Measurements from ENCODE around the gene SYNE1. TPM values are rescaled to one million over a fixed set of nuclear protein-coding genes. Genes with fewer than 3 reads are reported as not detected.
"Not testable (repeated sequence)": the region's sequence is repeated elsewhere in the genome, so short reads cannot be mapped to it uniquely, and the experiment has no call there.

The SYNE1 gene
- total RNA-seq, 3 donors from 2014 or later: 16.8 to 78.6 (median 22.3) TPM

GRCh38 chr6:152540381-152540780, 96.8 kb downstream of the SYNE1 start:
- intact Hi-C loops (cut with DNase I, micrococcal nuclease): no loop called here
- H3K36me3 ChIP-seq (ENCODE audit: low read depth): no peaks in the 10 kb centered on the region
- no peaks in the 10 kb centered on the region for H3K9me3 ChIP-seq
- no peak for DNase-seq
- H3K4me1 ChIP-seq (ENCODE audit: low read depth): no peaks in the 10 kb centered on the region
- H3K4me3 ChIP-seq: no peak overlapping the region
- no peak for ATAC-seq
- TF ChIP-seq, protein P1, sequence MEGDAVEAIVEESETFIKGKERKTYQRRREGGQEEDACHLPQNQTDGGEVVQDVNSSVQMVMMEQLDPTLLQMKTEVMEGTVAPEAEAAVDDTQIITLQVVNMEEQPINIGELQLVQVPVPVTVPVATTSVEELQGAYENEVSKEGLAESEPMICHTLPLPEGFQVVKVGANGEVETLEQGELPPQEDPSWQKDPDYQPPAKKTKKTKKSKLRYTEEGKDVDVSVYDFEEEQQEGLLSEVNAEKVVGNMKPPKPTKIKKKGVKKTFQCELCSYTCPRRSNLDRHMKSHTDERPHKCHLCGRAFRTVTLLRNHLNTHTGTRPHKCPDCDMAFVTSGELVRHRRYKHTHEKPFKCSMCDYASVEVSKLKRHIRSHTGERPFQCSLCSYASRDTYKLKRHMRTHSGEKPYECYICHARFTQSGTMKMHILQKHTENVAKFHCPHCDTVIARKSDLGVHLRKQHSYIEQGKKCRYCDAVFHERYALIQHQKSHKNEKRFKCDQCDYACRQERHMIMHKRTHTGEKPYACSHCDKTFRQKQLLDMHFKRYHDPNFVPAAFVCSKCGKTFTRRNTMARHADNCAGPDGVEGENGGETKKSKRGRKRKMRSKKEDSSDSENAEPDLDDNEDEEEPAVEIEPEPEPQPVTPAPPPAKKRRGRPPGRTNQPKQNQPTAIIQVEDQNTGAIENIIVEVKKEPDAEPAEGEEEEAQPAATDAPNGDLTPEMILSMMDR (IDR thresholded peaks at IDR 0.05): no peak

- intact Hi-C loops (cut with DNase I, micrococcal nuclease): no loop called here
- ATAC-seq: no peak
- TF ChIP-seq, protein P1 (IDR thresholded peaks at IDR 0.05): no peak
- Histone ChIP-seq H3K4me1 (ENCODE audit: low read depth) (no peaks in the 10 kb centered on the region), H3K4me3 (no peak overlapping the region), H3K9me3 (no peaks in the 10 kb centered on the region), H3K36me3 (ENCODE audit: low read depth) (no peaks in the 10 kb centered on the region)
- no peak for DNase-seq
Observed at GRCh38 chr6:152534541-152534940, 102.6 kb downstream of the SYNE1 start.

DNA sequence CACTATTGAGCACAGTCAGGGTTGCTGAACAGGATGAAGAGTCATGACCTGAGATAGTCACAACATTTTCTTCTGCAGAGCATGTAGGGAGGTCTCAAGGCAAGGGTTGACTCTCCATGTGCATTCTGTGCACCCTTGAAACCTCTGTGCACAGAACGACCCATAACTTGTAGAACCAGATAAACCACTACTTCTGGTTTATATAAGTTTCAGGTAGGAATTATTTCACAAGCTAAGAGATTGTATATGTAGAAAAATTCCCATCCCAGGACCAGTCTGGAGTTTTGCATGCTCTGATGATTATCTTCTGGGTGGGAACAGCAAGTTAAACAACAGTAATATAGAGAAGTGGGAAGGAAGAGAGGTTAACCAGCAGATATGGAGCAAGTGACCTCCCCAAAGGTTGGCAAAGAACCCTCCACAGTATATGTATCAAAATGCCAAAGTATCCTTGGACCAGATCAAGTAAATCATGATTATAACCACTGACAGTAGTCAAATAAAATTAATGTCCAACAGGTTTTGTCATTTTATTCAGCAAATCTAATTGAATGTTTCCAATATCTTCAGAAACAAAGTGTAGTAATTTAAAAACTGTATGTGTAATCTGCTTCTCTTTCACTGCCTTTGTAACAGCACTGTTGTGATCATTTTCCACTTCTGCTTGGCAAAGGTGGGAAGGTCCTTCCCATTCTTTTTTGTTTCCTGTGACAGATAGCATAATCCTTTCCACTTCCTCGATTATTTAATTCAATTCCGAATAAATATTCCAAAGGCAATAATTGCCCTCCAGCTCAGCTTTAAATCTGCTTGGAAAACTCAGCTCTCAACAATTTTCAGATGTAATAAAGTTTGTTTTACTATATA, 104.4 kb downstream of the SYNE1 start:
- no peak overlapping the region for H3K4me3 ChIP-seq
- no peaks in the 10 kb centered on the region for H3K36me3 ChIP-seq (ENCODE audit: low read depth)
- H3K9me3 ChIP-seq: no peaks in the 10 kb centered on the region
- TF ChIP-seq, protein P1 (IDR thresholded peaks at IDR 0.05): no peak
- DNase-seq (no peak), ATAC-seq (no peak)
- no peaks in the 10 kb centered on the region for H3K4me1 ChIP-seq (ENCODE audit: low read depth)
- intact Hi-C loops (cut with DNase I, micrococcal nuclease): no loop called here

DNA sequence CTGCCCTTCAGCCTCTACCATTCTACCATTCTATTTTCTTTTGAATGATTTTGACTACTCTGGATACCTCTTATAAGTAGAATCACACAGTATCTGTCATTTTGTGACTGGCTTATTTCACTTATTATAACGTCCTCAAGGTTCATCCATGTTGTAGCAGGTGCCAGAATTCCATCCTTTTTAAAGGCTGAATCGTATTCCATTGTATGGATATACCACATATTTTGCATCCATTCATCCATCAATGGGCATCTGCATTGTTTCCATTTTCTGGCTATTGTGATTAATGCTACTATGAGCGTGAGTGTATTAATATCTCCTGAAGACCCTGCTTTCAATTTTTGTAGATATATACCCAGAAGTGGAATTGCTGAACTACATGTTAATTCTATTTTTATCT, 105.5 kb downstream of the SYNE1 start:
- ATAC-seq (no peak), DNase-seq (no peak)
- TF ChIP-seq, protein P1 (IDR thresholded peaks at IDR 0.05): no peak
- no peaks in the 10 kb centered on the region for H3K36me3 ChIP-seq (ENCODE audit: low read depth)
- H3K4me3 ChIP-seq: no peak overlapping the region
- H3K4me1 ChIP-seq (ENCODE audit: low read depth): no peaks in the 10 kb centered on the region
- intact Hi-C loops (cut with DNase I, micrococcal nuclease): no loop called here
- H3K9me3 ChIP-seq: no peaks in the 10 kb centered on the region

- ATAC-seq: no peak
- Histone ChIP-seq H3K9me3 (no peaks in the 10 kb centered on the region), H3K4me3 (no peak overlapping the region), H3K4me1 (ENCODE audit: low read depth) (no peaks in the 10 kb centered on the region), H3K36me3 (ENCODE audit: low read depth) (no peaks in the 10 kb centered on the region)
- TF ChIP-seq, protein P1 (IDR thresholded peaks at IDR 0.05): no peak
- DNase-seq: no peak
- intact Hi-C loops (cut with DNase I, micrococcal nuclease): no loop called here
Observed at GRCh38 chr6:152529369-152529768, 107.8 kb downstream of the SYNE1 start.

DNA sequence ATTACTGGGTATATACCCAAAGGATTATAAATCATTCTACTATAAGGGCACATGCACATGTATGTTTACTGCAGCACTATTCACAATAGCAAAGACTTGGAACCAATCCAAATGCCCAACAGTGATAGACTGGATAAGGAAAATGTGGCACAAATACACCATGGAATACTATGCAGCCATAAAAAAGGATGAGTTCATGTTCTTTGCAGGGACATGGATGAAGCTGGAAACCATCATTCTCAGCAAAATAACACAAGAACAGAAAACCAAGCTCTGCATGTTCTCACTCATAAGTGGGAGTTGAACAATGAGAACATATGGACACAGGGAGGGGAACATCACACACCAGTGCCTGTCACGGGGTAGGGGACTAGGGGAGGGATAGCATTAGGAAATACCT, 123.0 kb downstream of the SYNE1 start:
- H3K9me3 ChIP-seq; H3K36me3 ChIP-seq (ENCODE audit: low read depth); ATAC-seq; DNase-seq; H3K4me3 ChIP-seq; intact Hi-C loops (cut with DNase I, micrococcal nuclease); H3K4me1 ChIP-seq (ENCODE audit: low read depth): not testable (repeated sequence)
